GM21367 (cell line): ENCODE results near the gene SLC30A2.

Source experiments
- ATAC-seq: cut with Tn5 transposase; IDR thresholded peaks from one replicate; pipeline ENCODE4 v1.9.1; 2021; ENCODE audit not compliant: unreplicated experiment

Gene SLC30A2

GRCh38 chr1:26070296-26070962 lies 24.5 kb upstream of the SLC30A2 start:
- no peak for ATAC-seq

- ATAC-seq: no peak
Measured at GRCh38 chr1:26069941-26070295, 24.0 kb upstream of the SLC30A2 start.

GRCh38 chr1:26067432-26067911 lies 21.6 kb upstream of the SLC30A2 start, which contains the start of gene TRIM63:
Gene TRIM63 (minus strand): TSS chr1:26067630. CDS start chr1:26067494, 136 bp downstream.
- no peak for ATAC-seq

GRCh38 chr1:26066857-26067256 lies 20.9 kb upstream of the SLC30A2 start:
- ATAC-seq: no peak

GRCh38 chr1:26066160-26066559 lies 20.2 kb upstream of the SLC30A2 start:
- no peak for ATAC-seq

GRCh38 chr1:26064553-26064952 lies 18.6 kb upstream of the SLC30A2 start:
- no peak for ATAC-seq

GRCh38 chr1:26060832-26061574 lies 15.1 kb upstream of the SLC30A2 start:
- ATAC-seq: no peak

- no peak for ATAC-seq
Measured at GRCh38 chr1:26059906-26060305, 14.0 kb upstream of the SLC30A2 start.

- ATAC-seq: no peak
Measured at GRCh38 chr1:26058052-26058595, 12.2 kb upstream of the SLC30A2 start.

GRCh38 chr1:26057189-26057588 lies 11.3 kb upstream of the SLC30A2 start:
- ATAC-seq: no peak

GRCh38 chr1:26055041-26055440 lies 9.1 kb upstream of the SLC30A2 start:
- no peak for ATAC-seq

- no peak for ATAC-seq
Measured at GRCh38 chr1:26053718-26054560, 8.0 kb upstream of the SLC30A2 start.

- no peak for ATAC-seq
Measured at GRCh38 chr1:26050248-26050640, 4.3 kb upstream of the SLC30A2 start.

- no peak for ATAC-seq
Measured at GRCh38 chr1:26049531-26050247, 3.8 kb upstream of the SLC30A2 start.

- ATAC-seq: no peak
Measured at GRCh38 chr1:26047278-26047874, 1.5 kb upstream of the SLC30A2 start.

- ATAC-seq: no peak
Measured at GRCh38 chr1:26046246-26047095, 553 bp upstream of the SLC30A2 start.

GRCh38 chr1:26044971-26045721 lies 772 bp downstream of the SLC30A2 start:
- ATAC-seq: no peak

- no peak for ATAC-seq
Measured at GRCh38 chr1:26044414-26044813, 1.5 kb downstream of the SLC30A2 start.

- no peak for ATAC-seq
Measured at GRCh38 chr1:26043765-26044164, 2.2 kb downstream of the SLC30A2 start.
